PC-3 (cell line): ENCODE results near the gene PLA2G4F. TPM values are rescaled to one million over a fixed set of nuclear protein-coding genes. Genes with fewer than 3 reads are reported as not detected.

Source experiments
- ATAC-seq: fragments of 200-7000 bp; cut with Tn5 transposase; 2 replicates; pipeline ENCODE4 v1.9.1; 2020; ENCODE audit warnings: mild to moderate bottlenecking, moderate library complexity
- BruUV-seq: library from RNA; stranded (reverse); fragments of 400-500 nt; replicated peaks from 2 replicates; lab custom pipeline; 2021; lab: Mats Ljungman, UMichigan
- CTCF ChIA-PET: fragments of 300-600 bp; sonication (Branson Sonifier 250); formaldehyde crosslinking; loops from one replicate; lab custom pipeline; 2022; ENCODE audit warnings: antibody characterized with exemption; lab: Charles Lee
- POLR2A ChIA-PET: fragments of 300-600 bp; sonication (Branson Sonifier 250); formaldehyde crosslinking; loops from one replicate; lab custom pipeline; 2022; ENCODE audit warnings: antibody characterized with exemption; ENCODE audit not compliant: unreplicated experiment; lab: Charles Lee
- DNase-seq: peaks from one replicate; pipeline ENCODE4 v3.0.0-alpha.2; 2015
- H2AFZ ChIP-seq: fragments of 300-600 bp; sonication (generic); 2 replicates; pipeline ENCODE4 v1.6.0; 2016; ENCODE audit warnings: antibody characterized with exemption, low read length
- H3F3A ChIP-seq: fragments of 300-600 bp; sonication (generic); one replicate; pipeline ENCODE4 v1.6.0; 2017; ENCODE audit warnings: antibody characterized with exemption, low read length, control low read depth, mild to moderate bottlenecking; ENCODE audit not compliant: unreplicated experiment
- H3K27ac ChIP-seq: fragments of 300-600 bp; sonication (generic); 2 replicates; pipeline ENCODE4 v1.5.1; 2016; ENCODE audit warnings: mild to moderate bottlenecking, low read length
- H3K27me3 ChIP-seq: fragments of 300-600 bp; sonication (generic); 2 replicates; pipeline ENCODE4 v1.6.1; 2016; ENCODE audit warnings: low read length, mixed read lengths
- H3K36me3 ChIP-seq: fragments of 300-600 bp; sonication (generic); 2 replicates; pipeline ENCODE4 v1.6.1; 2016; ENCODE audit warnings: low read depth, mixed run types, low read length, mixed read lengths
- H3K4me1 ChIP-seq: fragments of 300-600 bp; sonication (generic); 2 replicates; pipeline ENCODE4 v1.5.1; 2016; ENCODE audit warnings: low read length; ENCODE audit not compliant: insufficient read depth
- H3K4me2 ChIP-seq: fragments of 300-600 bp; sonication (generic); 2 replicates; pipeline ENCODE4 v1.6.0; 2016; ENCODE audit warnings: low read length
- H3K4me3 ChIP-seq: fragments of 300-600 bp; sonication (generic); 2 replicates; pipeline ENCODE4 v1.5.1; 2016; ENCODE audit warnings: mild to moderate bottlenecking, low read length, mixed read lengths
- H3K79me2 ChIP-seq: fragments of 300-600 bp; sonication (generic); 2 replicates; pipeline ENCODE4 v1.6.1; 2017; ENCODE audit warnings: low read length, mixed read lengths
- H3K9ac ChIP-seq: fragments of 300-600 bp; sonication (generic); 2 replicates; pipeline ENCODE4 v1.6.0; 2016; ENCODE audit warnings: mild to moderate bottlenecking, low read length
- H3K9me2 ChIP-seq: fragments of 300-600 bp; sonication (generic); replicated peaks from 2 replicates; pipeline ENCODE4 v1.6.1; 2016; ENCODE audit warnings: mixed run types, low read length, mixed read lengths
- H3K9me3 ChIP-seq: fragments of 300-600 bp; sonication (generic); 2 replicates; pipeline ENCODE4 v1.6.1; 2016; ENCODE audit warnings: low read length, mixed read lengths
- H4K20me1 ChIP-seq: fragments of 300-600 bp; sonication (generic); 2 replicates; pipeline ENCODE4 v1.6.1; 2016; ENCODE audit warnings: low read length, mixed read lengths
- EZH2 ChIP-seq: fragments of 300-600 bp; sonication (generic); IDR thresholded peaks from one replicate; pipeline ENCODE4 v1.6.1; 2017; ENCODE audit warnings: antibody characterized with exemption, mild to moderate bottlenecking, low read length; ENCODE audit not compliant: unreplicated experiment
- EZH2phosphoT487 ChIP-seq: fragments of 300-600 bp; sonication (generic); IDR thresholded peaks from 2 replicates; pipeline ENCODE4 v1.6.1; 2018; ENCODE audit warnings: mild to moderate bottlenecking, antibody characterized with exemption, low read length, borderline replicate concordance
- intact Hi-C: fragments of 100-400 bp; cut with micrococcal nuclease; formaldehyde crosslinking; loops from 2 replicates; pipeline ENCODE4 v1.9.0; 2023
- total RNA-seq: library from RNA; depleted of rRNA; stranded (reverse); fragments of >200 nt; gene quantifications from 2 replicates; pipeline ENCODE4 v1.2.3, GENCODE V29; 2014
- TF ChIP-seq, protein P1 (sequence below): fragments of 300-600 bp; sonication (generic); conservative IDR thresholded peaks from 2 replicates; pipeline ENCODE4 v1.5.1; 2017; ENCODE audit warnings: antibody characterized with exemption, low read depth, mild to moderate bottlenecking, low read length

The PLA2G4F gene
- total RNA-seq, 1 experiment from 2014 or later = 5.8 TPM

DNA sequence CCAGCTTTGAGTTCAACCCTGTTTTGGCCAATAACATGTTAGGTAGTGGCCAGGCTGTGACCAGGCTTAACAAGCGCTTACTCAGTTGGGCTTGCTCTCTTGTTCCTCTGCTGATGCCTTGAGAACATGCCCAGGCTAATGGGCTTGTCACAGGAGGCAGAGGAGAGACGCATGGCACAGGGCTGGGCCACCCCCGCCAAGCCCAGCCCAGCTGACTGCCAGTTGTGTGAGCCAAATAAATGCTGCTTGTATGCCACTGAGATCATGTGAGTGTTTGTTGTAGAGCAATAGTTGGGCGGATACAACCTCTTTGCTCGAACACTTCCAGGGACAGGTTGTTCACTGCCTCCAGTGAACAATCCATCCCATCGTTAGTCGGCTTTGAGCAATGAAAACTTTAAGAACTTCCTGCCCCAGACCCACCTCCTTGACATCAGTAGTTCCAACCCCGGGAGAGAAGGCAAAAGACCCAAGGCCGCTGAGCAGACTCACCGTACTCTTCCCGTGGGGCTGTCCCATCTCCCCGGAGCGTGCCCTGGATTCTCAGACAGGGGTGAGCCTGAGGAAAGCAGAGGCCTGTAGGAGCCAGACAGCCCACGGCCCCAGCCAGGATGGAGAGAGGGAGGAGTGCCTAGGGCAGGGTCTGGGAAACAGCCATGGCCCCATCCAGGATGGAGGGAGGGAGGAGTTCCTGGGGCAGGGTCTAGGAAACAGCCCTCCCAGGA, 4.1 kb downstream of the PLA2G4F start:
- Histone ChIP-seq H3K27me3 (no peaks in the 10 kb centered on the region), H3K9me2 (no peaks in the 10 kb centered on the region), H3K9me3 (no peaks in the 10 kb centered on the region), H2AFZ (no peak overlapping the region), H3K4me3 (no peak overlapping the region), H3K79me2 (no peaks in the 10 kb centered on the region), H3K4me2 (no peak overlapping the region), H3K9ac (no peak overlapping the region), H3F3A (no peaks in the 10 kb centered on the region), H3K4me1 (peaks cover 17% of the 10 kb centered on the region), H3K27ac (no peak overlapping the region), H3K36me3 (no peaks in the 10 kb centered on the region), H4K20me1 (no peaks in the 10 kb centered on the region)
- ATAC-seq (no peak), DNase-seq (no peak)
- POLR2A ChIA-PET = no interaction called here
- intact Hi-C loops = no loop called here
- BruUV-seq = no TSS peak
- CTCF ChIA-PET = no interaction called here
- TF ChIP-seq, protein P1, sequence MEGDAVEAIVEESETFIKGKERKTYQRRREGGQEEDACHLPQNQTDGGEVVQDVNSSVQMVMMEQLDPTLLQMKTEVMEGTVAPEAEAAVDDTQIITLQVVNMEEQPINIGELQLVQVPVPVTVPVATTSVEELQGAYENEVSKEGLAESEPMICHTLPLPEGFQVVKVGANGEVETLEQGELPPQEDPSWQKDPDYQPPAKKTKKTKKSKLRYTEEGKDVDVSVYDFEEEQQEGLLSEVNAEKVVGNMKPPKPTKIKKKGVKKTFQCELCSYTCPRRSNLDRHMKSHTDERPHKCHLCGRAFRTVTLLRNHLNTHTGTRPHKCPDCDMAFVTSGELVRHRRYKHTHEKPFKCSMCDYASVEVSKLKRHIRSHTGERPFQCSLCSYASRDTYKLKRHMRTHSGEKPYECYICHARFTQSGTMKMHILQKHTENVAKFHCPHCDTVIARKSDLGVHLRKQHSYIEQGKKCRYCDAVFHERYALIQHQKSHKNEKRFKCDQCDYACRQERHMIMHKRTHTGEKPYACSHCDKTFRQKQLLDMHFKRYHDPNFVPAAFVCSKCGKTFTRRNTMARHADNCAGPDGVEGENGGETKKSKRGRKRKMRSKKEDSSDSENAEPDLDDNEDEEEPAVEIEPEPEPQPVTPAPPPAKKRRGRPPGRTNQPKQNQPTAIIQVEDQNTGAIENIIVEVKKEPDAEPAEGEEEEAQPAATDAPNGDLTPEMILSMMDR = no peak

DNA sequence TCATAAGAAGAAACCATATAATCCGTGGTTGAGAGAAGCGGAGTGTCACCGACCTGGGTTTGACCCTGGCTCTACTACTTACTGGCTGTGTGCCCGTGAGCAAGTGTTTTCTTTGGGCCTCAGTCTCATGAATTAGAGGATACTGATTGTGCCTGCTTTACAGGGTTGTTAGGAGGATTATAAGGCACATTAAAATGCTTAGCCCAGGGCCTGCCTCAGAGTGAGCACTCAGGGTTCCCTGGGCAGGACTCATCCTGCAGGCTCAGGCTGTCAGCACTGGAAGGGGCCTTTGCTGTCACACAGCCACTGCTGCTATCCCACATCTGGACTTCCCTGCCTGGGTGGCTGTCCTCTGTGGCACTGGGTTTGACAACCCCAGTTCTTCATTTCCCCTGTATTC, 4.7 kb downstream of the PLA2G4F start:
- H3K9me2 ChIP-seq = no peaks in the 10 kb centered on the region
- POLR2A ChIA-PET = no interaction called here

DNA sequence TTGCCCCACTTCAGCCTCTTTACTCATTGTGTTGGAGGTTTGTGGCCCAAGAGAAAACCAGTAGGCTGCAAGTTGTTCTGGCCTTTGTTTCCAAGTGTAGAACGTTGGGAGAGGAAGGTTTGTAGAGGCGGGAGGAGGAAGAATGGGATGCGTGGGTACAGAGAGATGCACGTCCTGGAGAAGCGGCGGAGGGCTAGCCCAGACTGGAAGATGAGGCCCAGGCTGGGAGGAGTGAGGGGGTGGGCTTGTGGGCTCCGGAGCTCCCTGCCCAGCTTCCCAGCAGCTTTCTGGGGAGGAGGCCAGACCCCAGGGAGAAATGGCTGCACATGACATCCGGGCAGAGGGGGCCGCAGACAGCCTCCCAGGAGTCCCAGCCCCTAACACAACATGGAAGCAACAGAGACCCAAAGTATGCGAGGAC, 5.3 kb downstream of the PLA2G4F start:
- ATAC-seq (no peak), DNase-seq (no peak)
- Histone ChIP-seq H3K4me1 (peaks cover 11% of the 10 kb centered on the region), H3K4me2 (no peak overlapping the region), H4K20me1 (no peaks in the 10 kb centered on the region), H3K4me3 (no peak overlapping the region), H3K79me2 (no peaks in the 10 kb centered on the region), H3K27ac (no peak overlapping the region), H3K36me3 (no peaks in the 10 kb centered on the region), H3K9me3 (no peaks in the 10 kb centered on the region), H3K27me3 (no peaks in the 10 kb centered on the region), H3K9ac (no peak overlapping the region), H2AFZ (no peak overlapping the region), H3F3A (no peaks in the 10 kb centered on the region), H3K9me2 (no peaks in the 10 kb centered on the region)
- no TSS peak for BruUV-seq
- TF ChIP-seq EZH2phosphoT487 = no peak
- TF ChIP-seq, protein P1 = no peak
- no peak for TF ChIP-seq EZH2
- ChIA-PET CTCF (no interaction called here), POLR2A (no interaction called here)
- intact Hi-C loops = no loop called here

More for the DNA sequence above, 4.7 kb downstream of the PLA2G4F start:
- intact Hi-C loops = no loop called here
- Histone ChIP-seq H3F3A (no peaks in the 10 kb centered on the region), H3K4me2 (no peak overlapping the region), H3K4me3 (no peak overlapping the region), H3K27ac (no peak overlapping the region), H3K79me2 (no peaks in the 10 kb centered on the region), H3K36me3 (no peaks in the 10 kb centered on the region), H2AFZ (no peak overlapping the region), H4K20me1 (no peaks in the 10 kb centered on the region), H3K4me1 (peaks cover 16% of the 10 kb centered on the region), H3K9ac (no peak overlapping the region), H3K9me3 (no peaks in the 10 kb centered on the region), H3K27me3 (no peaks in the 10 kb centered on the region)
- DNase-seq = no peak
- no peak for ATAC-seq
- BruUV-seq = no TSS peak
- TF ChIP-seq EZH2phosphoT487 = no peak
- TF ChIP-seq EZH2 = no peak
- TF ChIP-seq, protein P1 = no peak
- CTCF ChIA-PET = no interaction called here
